ENCODE results near the gene RAB33B.
A peak's percentile ranks its signal among the peaks of the same experiment; 100 is the strongest.

RAB33B gene

GRCh38 chr4:139450586-139450985 lies 3.3 kb upstream of the RAB33B start:
- no peaks in the 10 kb centered on the region for H3K27me3 ChIP-seq
- DNase-seq, result no peak
- TF ChIP-seq CTCF (IDR thresholded peaks at IDR 0.05; ENCODE audit: low read depth, low read length), result no peak
- H3K4me1 ChIP-seq, result no peaks in the 10 kb centered on the region
- no peak overlapping the region for H3K4me3 ChIP-seq (ENCODE audit: low read depth, low read length)
- no peaks in the 10 kb centered on the region for H3K9me3 ChIP-seq
- H3K36me3 ChIP-seq, result no peaks in the 10 kb centered on the region

DNA sequence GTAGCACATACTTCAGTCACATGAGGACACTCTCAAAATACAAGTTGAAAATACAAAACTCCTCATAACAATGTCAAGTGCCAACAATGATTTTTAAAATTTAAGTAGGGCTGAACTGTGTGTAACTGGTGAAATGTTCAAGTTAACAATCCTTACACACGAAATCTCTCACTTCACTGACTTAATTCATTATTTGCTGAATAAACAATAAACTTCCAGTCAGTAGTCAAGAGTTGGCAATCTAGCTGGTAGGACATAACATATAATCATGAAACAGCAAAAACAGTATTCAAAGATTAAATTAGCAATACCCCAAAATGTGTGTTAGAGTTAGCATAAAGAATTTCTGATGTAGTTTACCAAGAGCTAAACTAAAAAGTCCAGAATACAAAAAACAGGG lies 1.9 kb upstream of the RAB33B start:
- DNase-seq, result no peak
- no peak for TF ChIP-seq CTCF (IDR thresholded peaks at IDR 0.05; ENCODE audit: low read depth, low read length)
- Histone ChIP-seq H3K36me3 (no peaks in the 10 kb centered on the region), H3K9me3 (no peaks in the 10 kb centered on the region), H3K27me3 (no peaks in the 10 kb centered on the region), H3K4me3 (ENCODE audit: low read depth, low read length) (no peak overlapping the region), H3K4me1 (no peaks in the 10 kb centered on the region)

- no peaks in the 10 kb centered on the region for H3K9me3 ChIP-seq
- H3K4me1 ChIP-seq, result no peaks in the 10 kb centered on the region
- no peak for DNase-seq
- peak; percentile 47 for TF ChIP-seq CTCF (IDR thresholded peaks at IDR 0.05; ENCODE audit: low read depth, low read length)
- peak overlapping the region; percentile 90 for H3K4me3 ChIP-seq (ENCODE audit: low read depth, low read length)
- H3K27me3 ChIP-seq, result no peaks in the 10 kb centered on the region
- H3K36me3 ChIP-seq, result no peaks in the 10 kb centered on the region
Observed at GRCh38 chr4:139453041-139453370, 915 bp upstream of the RAB33B start.

GRCh38 chr4:139453371-139454110 lies 380 bp upstream of the RAB33B start:
- Histone ChIP-seq H3K36me3 (no peaks in the 10 kb centered on the region), H3K4me3 (ENCODE audit: low read depth, low read length) (peak overlapping the region; percentile 90), H3K27me3 (no peaks in the 10 kb centered on the region), H3K9me3 (no peaks in the 10 kb centered on the region), H3K4me1 (no peaks in the 10 kb centered on the region)
- peak; percentile 98 for DNase-seq
- TF ChIP-seq CTCF (IDR thresholded peaks at IDR 0.05; ENCODE audit: low read depth, low read length), result 0 out of 2 replicates have a peak, but pooled peaks have one; percentile 23

GRCh38 chr4:139455126-139455538 lies 1.2 kb downstream of the RAB33B start:
- no peak for TF ChIP-seq CTCF (IDR thresholded peaks at IDR 0.05; ENCODE audit: low read depth, low read length)
- Histone ChIP-seq H3K9me3 (no peaks in the 10 kb centered on the region), H3K4me1 (no peaks in the 10 kb centered on the region), H3K36me3 (no peaks in the 10 kb centered on the region), H3K27me3 (no peaks in the 10 kb centered on the region), H3K4me3 (ENCODE audit: low read depth, low read length) (peak overlapping the region; percentile 90)
- DNase-seq, result no peak

- Histone ChIP-seq H3K4me3 (ENCODE audit: low read depth, low read length) (no peak overlapping the region), H3K36me3 (no peaks in the 10 kb centered on the region), H3K27me3 (no peaks in the 10 kb centered on the region), H3K9me3 (no peaks in the 10 kb centered on the region), H3K4me1 (no peaks in the 10 kb centered on the region)
- DNase-seq, result no peak
- TF ChIP-seq CTCF (IDR thresholded peaks at IDR 0.05; ENCODE audit: low read depth, low read length), result no peak
Observed at GRCh38 chr4:139457318-139457717, 3.4 kb downstream of the RAB33B start.
